Stomach (tissue), 4 donors: ENCODE results near the gene LILRA1.

ENCODE experiments used
- EP300 ChIP-seq: sonication (generic); formaldehyde crosslinking; IDR thresholded peaks from one replicate; pipeline ENCODE4 v1.6.1; 2017; ENCODE audit warnings: antibody characterized with exemption
- TF ChIP-seq, protein P1 (sequence below), 7 experiments: fragments of 450-650 bp in 4 of 7; fragments of 200-600 bp in 3 of 7; sonication (generic) in 3 of 7; IDR thresholded peaks; one replicate each; pipeline ENCODE4 v1.5.1; 2016 to 2019; ENCODE audit warnings: antibody characterized with exemption in 7 of 7, control low read depth in 2 of 7, mild to moderate bottlenecking in 1 of 7

DNA sequence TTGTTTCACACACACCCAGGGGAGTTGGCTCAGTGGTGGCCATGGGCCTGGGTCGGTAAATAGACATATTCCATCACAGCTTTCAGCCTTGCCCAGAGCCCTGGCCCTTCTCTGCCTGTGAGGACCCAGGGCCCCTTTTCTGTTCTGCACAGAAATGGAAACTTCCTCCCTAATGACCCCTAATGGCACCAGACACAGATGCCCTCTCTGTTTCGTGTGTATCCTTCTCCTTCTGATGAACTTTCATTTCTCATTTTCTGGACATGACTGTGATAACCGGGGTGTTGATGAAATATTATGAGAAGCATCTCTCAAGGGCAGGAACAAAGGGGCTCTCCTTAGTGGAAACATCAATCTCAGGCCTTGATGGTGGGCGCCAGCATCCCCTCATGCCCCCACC lies 12.8 kb downstream of the LILRA1 start:
- TF ChIP-seq, protein P1, sequence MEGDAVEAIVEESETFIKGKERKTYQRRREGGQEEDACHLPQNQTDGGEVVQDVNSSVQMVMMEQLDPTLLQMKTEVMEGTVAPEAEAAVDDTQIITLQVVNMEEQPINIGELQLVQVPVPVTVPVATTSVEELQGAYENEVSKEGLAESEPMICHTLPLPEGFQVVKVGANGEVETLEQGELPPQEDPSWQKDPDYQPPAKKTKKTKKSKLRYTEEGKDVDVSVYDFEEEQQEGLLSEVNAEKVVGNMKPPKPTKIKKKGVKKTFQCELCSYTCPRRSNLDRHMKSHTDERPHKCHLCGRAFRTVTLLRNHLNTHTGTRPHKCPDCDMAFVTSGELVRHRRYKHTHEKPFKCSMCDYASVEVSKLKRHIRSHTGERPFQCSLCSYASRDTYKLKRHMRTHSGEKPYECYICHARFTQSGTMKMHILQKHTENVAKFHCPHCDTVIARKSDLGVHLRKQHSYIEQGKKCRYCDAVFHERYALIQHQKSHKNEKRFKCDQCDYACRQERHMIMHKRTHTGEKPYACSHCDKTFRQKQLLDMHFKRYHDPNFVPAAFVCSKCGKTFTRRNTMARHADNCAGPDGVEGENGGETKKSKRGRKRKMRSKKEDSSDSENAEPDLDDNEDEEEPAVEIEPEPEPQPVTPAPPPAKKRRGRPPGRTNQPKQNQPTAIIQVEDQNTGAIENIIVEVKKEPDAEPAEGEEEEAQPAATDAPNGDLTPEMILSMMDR (IDR thresholded peaks at IDR 0.05) = no peak
- TF ChIP-seq EP300 = no peak
